OCI-LY3 (cell line): Measurements from ENCODE around the gene PIK3CD.

Source experiments
- EZH2phosphoT487 ChIP-seq: fragments of 200-600 bp; shearing (Covaris generic); IDR thresholded peaks from 2 replicates; pipeline ENCODE4 v1.6.1; 2018; ENCODE audit warnings: antibody characterized with exemption, mixed run types, low read depth
- TF ChIP-seq, protein P1 (sequence below): fragments of 200-600, 300-600 bp; sonication (generic); IDR thresholded peaks from 2 replicates; pipeline ENCODE4 v1.5.1; 2014; ENCODE audit warnings: antibody characterized with exemption, low read length, low read depth

DNA sequence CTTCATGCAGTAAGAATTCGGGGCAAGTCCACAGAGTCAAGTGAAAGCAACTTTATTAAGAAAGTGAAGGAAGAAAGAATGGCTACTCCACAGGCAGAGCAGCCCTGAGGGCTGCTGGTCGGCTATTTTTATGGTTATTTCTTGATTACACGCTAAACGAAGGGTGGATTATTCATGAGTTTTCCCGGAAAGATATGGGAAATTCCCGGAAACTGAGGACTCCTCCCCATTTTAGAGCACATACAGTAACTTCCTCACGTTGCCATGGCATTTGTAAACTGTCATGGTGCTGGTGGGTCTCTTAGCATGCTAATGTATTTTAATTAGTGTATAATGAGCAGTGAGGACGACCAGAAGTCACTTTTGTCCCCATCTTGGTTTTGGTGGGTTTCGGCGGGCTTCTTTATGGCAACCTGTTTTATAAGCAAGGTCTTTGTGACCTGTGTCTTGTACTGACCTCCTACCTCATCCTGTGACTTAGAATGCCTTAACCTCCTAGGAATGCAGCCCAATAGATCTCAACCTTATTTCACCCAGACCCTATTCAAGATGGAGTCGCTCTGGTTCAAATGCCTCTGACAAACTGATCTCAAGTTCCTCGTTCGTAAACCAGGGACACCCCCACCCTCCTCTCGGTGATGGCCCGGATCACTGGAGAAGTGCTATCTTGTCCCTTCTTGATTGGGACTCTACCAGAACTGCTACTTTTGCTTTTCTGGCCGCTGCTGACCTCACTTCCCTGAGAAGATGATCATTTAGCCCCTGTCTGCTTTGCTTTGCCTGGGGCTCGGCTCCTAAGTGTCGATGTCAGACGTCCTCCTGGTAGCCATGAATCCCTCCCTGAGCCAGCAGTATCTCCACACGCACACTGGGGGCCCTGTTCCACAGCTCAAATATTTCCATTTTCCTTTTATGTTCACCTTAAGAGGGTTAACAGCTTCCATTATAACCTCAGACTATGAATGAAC lies 123.5 kb downstream of the PIK3CD start:
- TF ChIP-seq, protein P1, sequence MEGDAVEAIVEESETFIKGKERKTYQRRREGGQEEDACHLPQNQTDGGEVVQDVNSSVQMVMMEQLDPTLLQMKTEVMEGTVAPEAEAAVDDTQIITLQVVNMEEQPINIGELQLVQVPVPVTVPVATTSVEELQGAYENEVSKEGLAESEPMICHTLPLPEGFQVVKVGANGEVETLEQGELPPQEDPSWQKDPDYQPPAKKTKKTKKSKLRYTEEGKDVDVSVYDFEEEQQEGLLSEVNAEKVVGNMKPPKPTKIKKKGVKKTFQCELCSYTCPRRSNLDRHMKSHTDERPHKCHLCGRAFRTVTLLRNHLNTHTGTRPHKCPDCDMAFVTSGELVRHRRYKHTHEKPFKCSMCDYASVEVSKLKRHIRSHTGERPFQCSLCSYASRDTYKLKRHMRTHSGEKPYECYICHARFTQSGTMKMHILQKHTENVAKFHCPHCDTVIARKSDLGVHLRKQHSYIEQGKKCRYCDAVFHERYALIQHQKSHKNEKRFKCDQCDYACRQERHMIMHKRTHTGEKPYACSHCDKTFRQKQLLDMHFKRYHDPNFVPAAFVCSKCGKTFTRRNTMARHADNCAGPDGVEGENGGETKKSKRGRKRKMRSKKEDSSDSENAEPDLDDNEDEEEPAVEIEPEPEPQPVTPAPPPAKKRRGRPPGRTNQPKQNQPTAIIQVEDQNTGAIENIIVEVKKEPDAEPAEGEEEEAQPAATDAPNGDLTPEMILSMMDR, result no peak
- no peak for TF ChIP-seq EZH2phosphoT487
